Uterus (tissue), 4 donors: ENCODE results near the gene PLEKHG4B. TPM values are rescaled to one million over a fixed set of nuclear protein-coding genes. Genes with fewer than 3 reads are reported as not detected.

ENCODE experiments used
- DNase-seq, 2 donors: peaks; one replicate each; pipeline ENCODE4 v3.0.0-alpha.2; 2019 to 2020
- H3K27ac ChIP-seq, 2 donors: fragments of 200-600 bp; sonication (generic); 1 replicate in 1 of 2; 2 replicates in 1 of 2; pipeline ENCODE4 v1.5.1; 2016 to 2018
- H3K27me3 ChIP-seq, 2 donors: fragments of 200-600 bp; sonication (generic); one replicate each; pipeline ENCODE4 v1.5.1; 2018 to 2019; ENCODE audit warnings: control low read depth in 1 of 2
- H3K36me3 ChIP-seq, 2 donors: fragments of 200-600 bp; sonication (generic); one replicate each; pipeline ENCODE4 v1.5.1; 2019; ENCODE audit warnings: control low read depth in 1 of 2
- H3K4me1 ChIP-seq, 2 donors: fragments of 200-600 bp; sonication (generic); one replicate each; pipeline ENCODE4 v1.5.1; 2018 to 2019; ENCODE audit warnings: control low read depth in 1 of 2
- H3K4me3 ChIP-seq, 2 donors: fragments of 200-600 bp; sonication (generic); 1 replicate in 1 of 2; 2 replicates in 1 of 2; pipeline ENCODE4 v1.5.1; 2018 to 2019; ENCODE audit warnings: mild to moderate bottlenecking in 1 of 2
- H3K9me3 ChIP-seq, 2 donors: fragments of 200-600 bp; sonication (generic); one replicate each; pipeline ENCODE4 v1.5.1; 2019; ENCODE audit warnings: control low read depth in 1 of 2
- CTCF ChIP-seq, 4 experiments: fragments of 200-600 bp in 2 of 4; fragments of 450-650 bp in 2 of 4; sonication (generic) in 2 of 4; IDR thresholded peaks; one replicate each; pipeline ENCODE4 v1.5.1; 2016 to 2019; ENCODE audit warnings: antibody characterized with exemption in 4 of 4, mild to moderate bottlenecking in 2 of 4, moderate library complexity in 1 of 4
- POLR2A ChIP-seq, 2 donors: fragments of 450-650 bp; IDR thresholded peaks; one replicate each; pipeline ENCODE4 v1.6.1; 2016; ENCODE audit warnings: antibody characterized with exemption in 2 of 2, mild to moderate bottlenecking in 1 of 2, moderate library complexity in 1 of 2
- intact Hi-C: fragments of 100-400 bp; cut with DNase I; formaldehyde crosslinking; loops from one replicate; pipeline ENCODE4 v1.15.1; 2023; ENCODE audit warnings: low total_unique reads
- total RNA-seq, 4 donors: library from RNA; depleted of rRNA in 3 of 4; stranded (reverse); fragments of >200 nt in 3 of 4; gene quantifications; one replicate each; pipeline versions ENCODE4 v1.1.0 to v1.2.4, GENCODE V29; 2014 to 2023
- donor health status: DM: yes; HTN: yes; CAD: no.

PLEKHG4B gene
- total RNA-seq, 4 donors from 2014 or later: under 0.01 to 8.3 (median 0.37) TPM; not detected in 1

GRCh38 chr5:128446-128845 lies 36.5 kb downstream of the PLEKHG4B start:
- DNase-seq: no peak
- no peak overlapping the region for H3K4me3 ChIP-seq
- H3K9me3 ChIP-seq: peaks cover 0 to 11% of the 10 kb centered on the region in 2 donors
- TF ChIP-seq POLR2A (IDR thresholded peaks at IDR 0.05) (no peak), CTCF (IDR thresholded peaks at IDR 0.05) (no peak)
- no peaks in the 10 kb centered on the region for H3K36me3 ChIP-seq
- no peaks in the 10 kb centered on the region for H3K4me1 ChIP-seq
- intact Hi-C loops: no loop called here
- no peak overlapping the region for H3K27ac ChIP-seq
- no peaks in the 10 kb centered on the region for H3K27me3 ChIP-seq

- Histone ChIP-seq H3K36me3 (no peaks in the 10 kb centered on the region), H3K4me3 (no peak overlapping the region), H3K27ac (no peak overlapping the region), H3K9me3 (peaks cover 0 to 11% of the 10 kb centered on the region in 2 donors), H3K27me3 (no peaks in the 10 kb centered on the region), H3K4me1 (no peaks in the 10 kb centered on the region)
- no peak for DNase-seq
- TF ChIP-seq CTCF (IDR thresholded peaks at IDR 0.05) (no peak), POLR2A (IDR thresholded peaks at IDR 0.05) (no peak)
- intact Hi-C loops: no loop called here
Measured at GRCh38 chr5:129148-129547, 37.2 kb downstream of the PLEKHG4B start.

GRCh38 chr5:129820-130219 lies 37.9 kb downstream of the PLEKHG4B start:
- Histone ChIP-seq H3K36me3 (no peaks in the 10 kb centered on the region), H3K4me1 (no peaks in the 10 kb centered on the region), H3K4me3 (no peak overlapping the region), H3K27me3 (no peaks in the 10 kb centered on the region), H3K27ac (no peak overlapping the region), H3K9me3 (peaks cover 0 to 11% of the 10 kb centered on the region in 2 donors)
- no peak for DNase-seq
- intact Hi-C loops: no loop called here
- TF ChIP-seq POLR2A (IDR thresholded peaks at IDR 0.05) (no peak), CTCF (IDR thresholded peaks at IDR 0.05) (no peak)

- Histone ChIP-seq H3K4me3 (no peak overlapping the region), H3K4me1 (no peaks in the 10 kb centered on the region), H3K27ac (no peak overlapping the region), H3K27me3 (no peaks in the 10 kb centered on the region), H3K9me3 (peaks cover 0 to 9% of the 10 kb centered on the region in 2 donors), H3K36me3 (no peaks in the 10 kb centered on the region)
- no peak for TF ChIP-seq CTCF (IDR thresholded peaks at IDR 0.05)
- no peak for TF ChIP-seq POLR2A (IDR thresholded peaks at IDR 0.05)
- DNase-seq: no peak
- intact Hi-C loops: no loop called here
Measured at GRCh38 chr5:130601-131131, 38.7 kb downstream of the PLEKHG4B start.

- TF ChIP-seq POLR2A (IDR thresholded peaks at IDR 0.05) (no peak), CTCF (IDR thresholded peaks at IDR 0.05) (no peak)
- intact Hi-C loops: no loop called here
- H3K4me1 ChIP-seq: no peaks in the 10 kb centered on the region
- H3K27me3 ChIP-seq: no peaks in the 10 kb centered on the region
- H3K36me3 ChIP-seq: no peaks in the 10 kb centered on the region
- H3K27ac ChIP-seq: no peak overlapping the region
- no peak for DNase-seq
- H3K9me3 ChIP-seq: no peaks in the 10 kb centered on the region
- no peak overlapping the region for H3K4me3 ChIP-seq
Measured at GRCh38 chr5:136901-137300, 44.9 kb downstream of the PLEKHG4B start.
